ENCODE measurements around the gene MESP1.

The MESP1 gene

GRCh38 chr15:89728254-89728653, 22.8 kb downstream of the MESP1 start:
- TF ChIP-seq, protein P1, sequence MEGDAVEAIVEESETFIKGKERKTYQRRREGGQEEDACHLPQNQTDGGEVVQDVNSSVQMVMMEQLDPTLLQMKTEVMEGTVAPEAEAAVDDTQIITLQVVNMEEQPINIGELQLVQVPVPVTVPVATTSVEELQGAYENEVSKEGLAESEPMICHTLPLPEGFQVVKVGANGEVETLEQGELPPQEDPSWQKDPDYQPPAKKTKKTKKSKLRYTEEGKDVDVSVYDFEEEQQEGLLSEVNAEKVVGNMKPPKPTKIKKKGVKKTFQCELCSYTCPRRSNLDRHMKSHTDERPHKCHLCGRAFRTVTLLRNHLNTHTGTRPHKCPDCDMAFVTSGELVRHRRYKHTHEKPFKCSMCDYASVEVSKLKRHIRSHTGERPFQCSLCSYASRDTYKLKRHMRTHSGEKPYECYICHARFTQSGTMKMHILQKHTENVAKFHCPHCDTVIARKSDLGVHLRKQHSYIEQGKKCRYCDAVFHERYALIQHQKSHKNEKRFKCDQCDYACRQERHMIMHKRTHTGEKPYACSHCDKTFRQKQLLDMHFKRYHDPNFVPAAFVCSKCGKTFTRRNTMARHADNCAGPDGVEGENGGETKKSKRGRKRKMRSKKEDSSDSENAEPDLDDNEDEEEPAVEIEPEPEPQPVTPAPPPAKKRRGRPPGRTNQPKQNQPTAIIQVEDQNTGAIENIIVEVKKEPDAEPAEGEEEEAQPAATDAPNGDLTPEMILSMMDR (IDR thresholded peaks at IDR 0.05; ENCODE audit: insufficient read depth, low read depth, low read length, missing control alignments) = no peak
- no peak overlapping the region for H3K4me3 ChIP-seq (ENCODE audit: low read depth, low read length)
- no peak for DNase-seq (ENCODE audit: low read depth)

DNA sequence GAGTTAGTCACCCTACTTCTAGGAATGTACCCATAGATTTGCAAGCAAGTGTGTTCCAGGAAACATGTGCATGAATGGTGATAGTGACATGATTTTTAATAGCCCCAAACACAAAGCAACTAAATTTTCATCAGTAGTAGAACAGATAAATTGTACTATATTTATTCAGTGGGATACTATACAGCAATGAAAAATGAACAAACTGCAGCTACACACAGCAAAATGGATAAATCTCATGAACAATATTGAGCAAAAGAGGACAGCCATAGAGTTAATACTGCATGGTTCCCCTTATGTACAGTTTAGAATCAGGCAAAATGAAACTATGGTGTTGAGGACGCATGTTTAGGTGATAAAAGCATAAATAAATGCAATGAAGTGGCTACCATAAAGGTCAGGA, 26.0 kb downstream of the MESP1 start:
- TF ChIP-seq, protein P1 (IDR thresholded peaks at IDR 0.05; ENCODE audit: insufficient read depth, low read depth, low read length, missing control alignments) = no peak
- no peak overlapping the region for H3K4me3 ChIP-seq (ENCODE audit: low read depth, low read length)
- no peak for DNase-seq (ENCODE audit: low read depth)

DNA sequence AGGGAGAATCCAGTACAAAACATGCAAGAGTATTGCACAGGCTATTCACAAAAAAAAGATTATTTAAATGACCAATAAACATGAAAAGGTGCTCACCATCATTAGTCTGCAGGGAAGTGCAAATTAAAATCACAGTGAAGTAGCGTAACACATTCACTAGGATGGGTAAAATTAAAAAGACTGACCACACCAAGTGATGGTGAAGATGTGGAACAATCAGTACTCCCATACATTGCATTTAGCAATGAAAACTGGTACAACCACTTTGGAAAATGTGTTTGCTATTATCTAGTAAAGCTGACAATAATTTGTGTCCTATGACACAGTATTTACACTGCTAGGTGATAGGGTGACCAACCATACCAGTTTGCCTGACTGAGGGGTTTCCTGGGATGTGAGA, 26.4 kb downstream of the MESP1 start:
- no peak overlapping the region for H3K4me3 ChIP-seq (ENCODE audit: low read depth, low read length)
- TF ChIP-seq, protein P1 (IDR thresholded peaks at IDR 0.05; ENCODE audit: insufficient read depth, low read depth, low read length, missing control alignments) = no peak
- DNase-seq (ENCODE audit: low read depth) = no peak

DNA sequence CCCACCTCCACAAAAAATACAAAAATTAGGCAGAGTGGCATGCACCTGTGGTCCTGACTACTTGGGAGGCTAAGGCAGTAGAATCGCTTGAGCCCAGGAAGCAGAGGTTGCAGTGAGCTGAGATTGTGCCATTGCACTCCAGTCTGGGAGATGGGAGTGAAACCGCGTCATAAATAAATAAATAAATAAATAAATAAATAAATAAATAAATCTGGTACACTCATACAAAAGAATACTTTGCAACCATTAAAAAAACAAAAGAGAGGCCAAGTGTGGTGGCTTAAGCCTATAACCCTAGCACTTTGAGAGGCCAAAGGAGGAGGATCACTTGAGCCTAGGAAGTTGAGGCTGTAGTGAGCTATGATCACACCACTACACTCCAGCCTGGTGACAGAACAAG, 28.0 kb downstream of the MESP1 start:
- no peak for DNase-seq (ENCODE audit: low read depth)
- TF ChIP-seq, protein P1 (IDR thresholded peaks at IDR 0.05; ENCODE audit: insufficient read depth, low read depth, low read length, missing control alignments) = no peak
- H3K4me3 ChIP-seq (ENCODE audit: low read depth, low read length) = no peak overlapping the region

- TF ChIP-seq, protein P1 (IDR thresholded peaks at IDR 0.05; ENCODE audit: insufficient read depth, low read depth, low read length, missing control alignments) = no peak
- no peak for DNase-seq (ENCODE audit: low read depth)
- no peak overlapping the region for H3K4me3 ChIP-seq (ENCODE audit: low read depth, low read length)
These were observed 36.3 kb downstream of the MESP1 start for GRCh38 chr15:89714775-89715174.

- DNase-seq (ENCODE audit: low read depth) = no peak
- TF ChIP-seq, protein P1 (IDR thresholded peaks at IDR 0.05; ENCODE audit: insufficient read depth, low read depth, low read length, missing control alignments) = no peak
- no peak overlapping the region for H3K4me3 ChIP-seq (ENCODE audit: low read depth, low read length)
These were observed 43.5 kb downstream of the MESP1 start for GRCh38 chr15:89707577-89707976.

DNA sequence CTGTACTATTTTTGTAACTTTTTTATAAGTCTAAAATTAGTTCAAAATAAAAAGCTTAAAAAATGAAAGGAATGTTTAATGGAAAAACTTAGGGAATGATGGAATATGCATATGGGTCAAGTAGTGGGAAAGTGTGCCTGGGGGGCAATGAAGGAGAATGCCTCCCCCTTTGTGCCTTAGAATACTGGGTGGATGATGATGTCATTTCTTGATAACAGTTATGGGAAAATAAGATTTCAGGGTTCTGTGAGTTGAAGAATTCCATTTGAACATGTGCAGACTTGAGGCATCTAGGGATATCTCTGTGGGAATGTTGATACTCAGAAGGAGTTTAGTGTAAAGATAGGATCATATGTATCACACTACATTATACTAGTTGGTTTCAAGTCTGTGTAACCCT, 46.6 kb downstream of the MESP1 start:
- TF ChIP-seq, protein P1 (IDR thresholded peaks at IDR 0.05; ENCODE audit: insufficient read depth, low read depth, low read length, missing control alignments) = no peak
- DNase-seq (ENCODE audit: low read depth) = no peak
- H3K4me3 ChIP-seq (ENCODE audit: low read depth, low read length) = no peak overlapping the region
